ENCODE results near the gene MYO1G. TPM values are rescaled to one million over a fixed set of nuclear protein-coding genes. Genes with fewer than 3 reads are reported as not detected.

Gene MYO1G
- total and polyA plus RNA-seq, 4 donors, result 0.56 to 3.9 (median 2.1) TPM

DNA sequence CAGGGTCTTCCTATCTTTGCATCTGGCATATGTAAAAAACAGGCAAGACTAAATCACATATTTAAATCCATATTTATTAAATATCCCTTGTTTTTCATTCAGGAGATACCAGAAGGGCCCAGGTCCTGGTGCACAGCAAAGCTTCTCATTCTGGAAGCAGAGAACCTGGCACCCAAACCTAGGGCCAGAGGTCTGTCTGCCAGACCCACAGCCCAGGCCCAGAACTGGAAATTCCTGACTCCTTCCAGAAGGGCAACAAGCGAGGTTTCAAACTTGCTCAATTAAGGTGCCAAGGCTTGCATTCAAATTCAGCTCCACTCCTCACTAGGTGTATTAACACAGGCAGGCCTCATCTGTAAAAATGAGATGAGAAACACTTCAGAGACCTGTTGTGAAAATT lies 4.2 kb upstream of the MYO1G start:
- DNase-seq (ENCODE audit: low spot score), result no peak
- Histone ChIP-seq H3K9ac (ENCODE audit: low read depth in 1 of 2, low read length in 2 of 2) (no peak overlapping the region), H3K27ac (ENCODE audit: low read depth in 1 of 2, low read length in 2 of 2) (no peak overlapping the region), H3K9me3 (ENCODE audit: control insufficient read depth in 4 of 4, low read length in 3 of 4) (no peaks in the 10 kb centered on the region), H3K4me3 (ENCODE audit: low read depth in 1 of 3, low read length in 3 of 3) (no peak overlapping the region), H3K27me3 (ENCODE audit: control insufficient read depth in 4 of 4, insufficient read depth in 4 of 4, low read length in 3 of 4) (no peaks in the 10 kb centered on the region), H3K36me3 (ENCODE audit: control insufficient read depth in 4 of 4, insufficient read depth in 3 of 4, low read depth in 1 of 4, low read length in 3 of 4) (peaks cover 5 to 30% (median 24%) of the 10 kb centered on the region in 4 donors), H3K4me1 (ENCODE audit: control insufficient read depth in 4 of 4, insufficient read depth in 4 of 4, low read length in 3 of 4) (peaks cover 0 to 7% (median 2%) of the 10 kb centered on the region in 4 donors)
- WGBS, result 99% methylated on average over 1 of the region's 1 CpG
- TF ChIP-seq TAF1 (conservative IDR thresholded peaks at IDR 0.05) (no peak), GABPA (IDR thresholded peaks at IDR 0.05 in 1 of 2, conservative IDR thresholded peaks at IDR 0.05 in 1 of 2) (no peak), HNF4G (IDR thresholded peaks at IDR 0.05) (no peak), YY1 (IDR thresholded peaks at IDR 0.05) (no peak), HNF4A (conservative IDR thresholded peaks at IDR 0.05) (no peak)
- TF ChIP-seq, protein P1, sequence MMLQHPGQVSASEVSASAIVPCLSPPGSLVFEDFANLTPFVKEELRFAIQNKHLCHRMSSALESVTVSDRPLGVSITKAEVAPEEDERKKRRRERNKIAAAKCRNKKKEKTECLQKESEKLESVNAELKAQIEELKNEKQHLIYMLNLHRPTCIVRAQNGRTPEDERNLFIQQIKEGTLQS (IDR thresholded peaks at IDR 0.05), result no peak
- TF ChIP-seq, protein P2, sequence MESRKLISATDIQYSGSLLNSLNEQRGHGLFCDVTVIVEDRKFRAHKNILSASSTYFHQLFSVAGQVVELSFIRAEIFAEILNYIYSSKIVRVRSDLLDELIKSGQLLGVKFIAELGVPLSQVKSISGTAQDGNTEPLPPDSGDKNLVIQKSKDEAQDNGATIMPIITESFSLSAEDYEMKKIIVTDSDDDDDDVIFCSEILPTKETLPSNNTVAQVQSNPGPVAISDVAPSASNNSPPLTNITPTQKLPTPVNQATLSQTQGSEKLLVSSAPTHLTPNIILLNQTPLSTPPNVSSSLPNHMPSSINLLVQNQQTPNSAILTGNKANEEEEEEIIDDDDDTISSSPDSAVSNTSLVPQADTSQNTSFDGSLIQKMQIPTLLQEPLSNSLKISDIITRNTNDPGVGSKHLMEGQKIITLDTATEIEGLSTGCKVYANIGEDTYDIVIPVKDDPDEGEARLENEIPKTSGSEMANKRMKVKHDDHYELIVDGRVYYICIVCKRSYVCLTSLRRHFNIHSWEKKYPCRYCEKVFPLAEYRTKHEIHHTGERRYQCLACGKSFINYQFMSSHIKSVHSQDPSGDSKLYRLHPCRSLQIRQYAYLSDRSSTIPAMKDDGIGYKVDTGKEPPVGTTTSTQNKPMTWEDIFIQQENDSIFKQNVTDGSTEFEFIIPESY (IDR thresholded peaks at IDR 0.05), result no peak
- TF ChIP-seq, protein P3, sequence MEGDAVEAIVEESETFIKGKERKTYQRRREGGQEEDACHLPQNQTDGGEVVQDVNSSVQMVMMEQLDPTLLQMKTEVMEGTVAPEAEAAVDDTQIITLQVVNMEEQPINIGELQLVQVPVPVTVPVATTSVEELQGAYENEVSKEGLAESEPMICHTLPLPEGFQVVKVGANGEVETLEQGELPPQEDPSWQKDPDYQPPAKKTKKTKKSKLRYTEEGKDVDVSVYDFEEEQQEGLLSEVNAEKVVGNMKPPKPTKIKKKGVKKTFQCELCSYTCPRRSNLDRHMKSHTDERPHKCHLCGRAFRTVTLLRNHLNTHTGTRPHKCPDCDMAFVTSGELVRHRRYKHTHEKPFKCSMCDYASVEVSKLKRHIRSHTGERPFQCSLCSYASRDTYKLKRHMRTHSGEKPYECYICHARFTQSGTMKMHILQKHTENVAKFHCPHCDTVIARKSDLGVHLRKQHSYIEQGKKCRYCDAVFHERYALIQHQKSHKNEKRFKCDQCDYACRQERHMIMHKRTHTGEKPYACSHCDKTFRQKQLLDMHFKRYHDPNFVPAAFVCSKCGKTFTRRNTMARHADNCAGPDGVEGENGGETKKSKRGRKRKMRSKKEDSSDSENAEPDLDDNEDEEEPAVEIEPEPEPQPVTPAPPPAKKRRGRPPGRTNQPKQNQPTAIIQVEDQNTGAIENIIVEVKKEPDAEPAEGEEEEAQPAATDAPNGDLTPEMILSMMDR (IDR thresholded peaks at IDR 0.05; ENCODE audit: low read depth, low read length, missing input control), result no peak

DNA sequence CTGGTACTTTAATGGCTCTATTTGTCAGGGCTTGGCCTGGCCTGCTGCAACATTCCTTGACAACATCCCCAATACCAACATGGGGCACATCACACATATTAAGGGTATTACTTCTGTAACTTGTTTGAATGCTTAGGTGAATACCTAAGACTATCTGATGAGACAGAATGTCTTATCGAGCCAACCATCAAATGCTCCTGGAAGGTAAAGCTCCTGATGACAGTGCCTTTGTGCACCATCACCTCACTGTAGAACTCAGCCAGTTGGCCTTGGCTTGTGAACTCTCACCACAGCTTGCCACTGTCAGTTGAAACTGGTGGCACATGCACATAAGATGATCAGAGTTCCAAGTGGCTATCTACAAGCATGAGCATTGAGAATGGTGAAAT lies 3.7 kb upstream of the MYO1G start:
- H3K27ac ChIP-seq (ENCODE audit: low read depth in 1 of 2, low read length in 2 of 2), result no peak overlapping the region
- peaks cover 5 to 30% (median 24%) of the 10 kb centered on the region in 4 donors for H3K36me3 ChIP-seq (ENCODE audit: control insufficient read depth in 4 of 4, insufficient read depth in 3 of 4, low read depth in 1 of 4, low read length in 3 of 4)
- no peak for TF ChIP-seq HNF4A (conservative IDR thresholded peaks at IDR 0.05)
- DNase-seq (ENCODE audit: low spot score), result no peak
- H3K4me3 ChIP-seq (ENCODE audit: low read depth in 1 of 3, low read length in 3 of 3), result no peak overlapping the region
- peaks cover 0 to 5% (median 2%) of the 10 kb centered on the region in 4 donors for H3K4me1 ChIP-seq (ENCODE audit: control insufficient read depth in 4 of 4, insufficient read depth in 4 of 4, low read length in 3 of 4)
- WGBS, result 94% methylated on average over 1 of the region's 1 CpG
- H3K9ac ChIP-seq (ENCODE audit: low read depth in 1 of 2, low read length in 2 of 2), result no peak overlapping the region
- H3K9me3 ChIP-seq (ENCODE audit: control insufficient read depth in 4 of 4, low read length in 3 of 4), result no peaks in the 10 kb centered on the region
- H3K27me3 ChIP-seq (ENCODE audit: control insufficient read depth in 4 of 4, insufficient read depth in 4 of 4, low read length in 3 of 4), result no peaks in the 10 kb centered on the region

DNA sequence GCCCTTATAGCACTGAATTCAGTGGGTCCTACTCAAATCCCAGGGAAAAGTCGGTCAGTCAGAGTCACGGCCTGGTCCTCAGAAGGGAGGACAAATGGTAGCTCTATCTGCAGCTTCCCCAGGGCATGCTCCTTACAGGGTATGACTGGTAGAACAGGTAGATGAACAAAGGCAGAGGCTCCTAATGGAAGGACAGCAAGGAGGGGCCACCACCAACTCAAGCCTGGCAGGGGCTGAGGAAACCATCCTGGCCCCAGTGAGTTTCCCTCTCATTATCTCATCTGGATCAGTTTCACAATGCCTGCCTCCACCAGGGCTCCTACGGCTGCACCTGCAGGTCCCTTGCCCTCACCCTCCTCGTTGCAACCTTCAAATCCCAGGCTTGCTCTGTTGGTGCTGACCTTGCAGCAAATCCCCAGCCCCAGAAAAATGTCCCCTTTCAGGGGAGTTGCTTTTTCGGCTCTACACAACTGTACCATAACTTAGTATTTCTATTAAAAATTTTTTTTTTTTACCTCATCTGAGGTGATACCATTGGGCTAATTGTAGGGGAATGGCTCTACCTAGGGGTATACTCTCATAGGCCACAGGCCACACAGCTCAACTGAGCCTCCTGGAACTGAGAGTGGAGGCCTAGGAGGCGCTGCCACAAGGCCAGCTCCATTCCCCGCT lies 2.4 kb upstream of the MYO1G start:
- H3K9ac ChIP-seq (ENCODE audit: low read depth in 1 of 2, low read length in 2 of 2), result no peak overlapping the region
- DNase-seq (ENCODE audit: low spot score), result no peak
- no peaks in the 10 kb centered on the region for H3K9me3 ChIP-seq (ENCODE audit: control insufficient read depth in 4 of 4, low read length in 3 of 4)
- H3K4me1 ChIP-seq (ENCODE audit: control insufficient read depth in 4 of 4, insufficient read depth in 4 of 4, low read length in 3 of 4), result peaks cover 0 to 4% (median 0%) of the 10 kb centered on the region in 4 donors
- H3K27me3 ChIP-seq (ENCODE audit: control insufficient read depth in 4 of 4, insufficient read depth in 4 of 4, low read length in 3 of 4), result no peaks in the 10 kb centered on the region
- H3K36me3 ChIP-seq (ENCODE audit: control insufficient read depth in 4 of 4, insufficient read depth in 3 of 4, low read depth in 1 of 4, low read length in 3 of 4), result peaks cover 5 to 30% (median 24%) of the 10 kb centered on the region in 4 donors
- 91% methylated on average over 7 of the region's 7 CpGs for WGBS
- no peak overlapping the region for H3K4me3 ChIP-seq (ENCODE audit: low read depth in 1 of 3, low read length in 3 of 3)
- peak overlapping the region in 1 of 2 donors; percentile 25 for H3K27ac ChIP-seq (ENCODE audit: low read depth in 1 of 2, low read length in 2 of 2)
- no peak for TF ChIP-seq RXRA (IDR thresholded peaks at IDR 0.05)
- no peak for TF ChIP-seq HNF4A (conservative IDR thresholded peaks at IDR 0.05)
- TF ChIP-seq YY1 (IDR thresholded peaks at IDR 0.05), result no peak
- TF ChIP-seq, protein P3 (IDR thresholded peaks at IDR 0.05; ENCODE audit: low read depth, low read length, missing input control), result no peak
- TF ChIP-seq, protein P2 (IDR thresholded peaks at IDR 0.05), result no peak
- no peak for TF ChIP-seq NR2F2 (IDR thresholded peaks at IDR 0.05)
- no peak for TF ChIP-seq SP1 (IDR thresholded peaks at IDR 0.05)
- no peak for TF ChIP-seq FOXA1 (IDR thresholded peaks at IDR 0.05)
- TF ChIP-seq, protein P4, sequence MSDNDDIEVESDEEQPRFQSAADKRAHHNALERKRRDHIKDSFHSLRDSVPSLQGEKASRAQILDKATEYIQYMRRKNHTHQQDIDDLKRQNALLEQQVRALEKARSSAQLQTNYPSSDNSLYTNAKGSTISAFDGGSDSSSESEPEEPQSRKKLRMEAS (IDR thresholded peaks at IDR 0.05), result no peak
- TF ChIP-seq, protein P1 (IDR thresholded peaks at IDR 0.05), result no peak

Data from liver (tissue), 9 donors.